Activated CD4-positive, alpha-beta T cell treated with anti-CD3 and anti-CD28 coated beads, Interleukin-2, amount 50 U/mL, for 16 hours (primary cell): ENCODE results near the gene VPS51.
"Not testable (repeated sequence)": the region's sequence is repeated elsewhere in the genome, so short reads cannot be mapped to it uniquely, and the experiment has no call there.

Experiments used
- DNase-seq: peaks from one replicate; pipeline ENCODE4 v3.0.0-alpha.2; 2020

Gene VPS51

GRCh38 chr11:65136515-65137096 is 40.6 kb downstream of the VPS51 start:
- no peak for DNase-seq

DNA sequence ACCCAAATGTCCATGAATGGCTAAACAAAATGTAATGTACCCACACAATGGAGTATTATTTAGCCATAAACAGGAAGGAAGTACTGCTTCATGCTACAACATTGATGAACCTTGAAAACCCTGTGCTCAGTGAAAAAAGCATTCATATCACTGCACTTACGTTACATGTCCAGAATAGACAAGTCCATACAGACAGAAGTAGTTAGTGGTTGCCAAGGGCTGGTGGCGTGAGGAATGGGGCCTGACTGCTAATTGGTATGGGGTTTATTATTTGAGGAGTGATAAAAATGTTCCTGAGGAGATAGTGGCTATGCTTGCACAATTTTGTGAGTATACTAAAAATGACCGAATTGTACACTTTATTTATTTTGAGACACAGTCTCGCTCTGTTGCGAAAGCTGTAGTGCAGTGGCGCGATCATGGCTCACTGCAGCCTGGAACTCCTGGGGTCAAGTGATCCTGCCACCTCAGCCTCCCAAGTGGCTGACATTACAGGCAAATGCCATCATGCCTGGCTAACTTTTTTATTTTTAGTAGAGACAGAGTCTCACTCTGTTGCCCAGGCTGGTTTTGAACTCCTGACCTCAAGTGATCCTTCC is 46.0 kb downstream of the VPS51 start:
- DNase-seq = no peak

- no peak for DNase-seq
Observed at GRCh38 chr11:65147352-65148075, 51.5 kb downstream of the VPS51 start.

- no peak for DNase-seq
Observed at GRCh38 chr11:65148657-65149056, 52.6 kb downstream of the VPS51 start.

DNA sequence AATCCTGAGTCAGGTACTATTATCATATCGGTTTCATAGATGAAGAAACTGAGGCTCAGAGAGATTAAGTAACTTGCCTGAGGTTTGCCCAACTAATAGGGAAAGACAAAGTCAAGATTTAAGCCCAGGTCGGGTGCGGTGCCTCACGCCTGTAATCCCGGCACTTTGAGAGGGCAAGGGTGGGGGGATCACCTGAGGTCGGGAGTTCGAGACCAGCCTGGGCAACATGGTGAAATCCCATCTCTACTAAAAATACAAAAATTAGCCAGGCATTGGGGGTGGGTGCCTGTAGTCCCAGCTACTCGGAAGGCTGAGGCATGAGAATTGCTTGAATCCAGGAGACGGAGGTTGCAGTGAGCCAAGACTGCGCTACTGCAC is 54.1 kb downstream of the VPS51 start:
- DNase-seq = not testable (repeated sequence)

- DNase-seq = peak; percentile 37
Observed at GRCh38 chr11:65150509-65151299, 54.7 kb downstream of the VPS51 start.

DNA sequence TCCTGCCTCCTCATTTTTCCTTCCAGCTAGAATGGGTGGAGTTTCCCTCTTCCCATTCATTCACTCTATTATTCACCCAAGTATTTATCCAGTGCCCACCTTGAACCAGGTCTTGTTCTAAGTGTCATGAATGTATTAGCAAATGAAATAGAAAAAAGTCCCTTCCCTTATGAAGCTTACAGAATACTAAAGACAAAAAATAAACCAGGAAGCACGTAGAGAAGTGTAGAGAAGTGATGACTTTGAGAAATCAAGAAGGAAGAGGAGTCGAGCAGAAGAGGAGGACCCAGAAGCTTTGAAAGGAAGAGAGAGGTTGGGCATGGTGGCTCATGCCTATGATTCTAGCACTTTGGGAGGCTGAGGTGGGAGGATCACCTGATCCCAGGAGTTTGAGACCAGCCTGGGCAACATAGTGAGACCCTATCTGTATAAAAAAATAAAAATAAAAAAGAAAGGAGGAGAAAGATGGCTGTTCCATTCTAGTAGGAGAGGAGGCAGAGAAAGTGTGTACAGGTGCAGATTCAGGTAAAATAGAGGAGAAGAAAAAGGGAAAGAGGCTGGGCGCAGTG is 55.4 kb downstream of the VPS51 start:
- DNase-seq = no peak

- DNase-seq = no peak
Observed at GRCh38 chr11:65152122-65152521, 56.1 kb downstream of the VPS51 start.

DNA sequence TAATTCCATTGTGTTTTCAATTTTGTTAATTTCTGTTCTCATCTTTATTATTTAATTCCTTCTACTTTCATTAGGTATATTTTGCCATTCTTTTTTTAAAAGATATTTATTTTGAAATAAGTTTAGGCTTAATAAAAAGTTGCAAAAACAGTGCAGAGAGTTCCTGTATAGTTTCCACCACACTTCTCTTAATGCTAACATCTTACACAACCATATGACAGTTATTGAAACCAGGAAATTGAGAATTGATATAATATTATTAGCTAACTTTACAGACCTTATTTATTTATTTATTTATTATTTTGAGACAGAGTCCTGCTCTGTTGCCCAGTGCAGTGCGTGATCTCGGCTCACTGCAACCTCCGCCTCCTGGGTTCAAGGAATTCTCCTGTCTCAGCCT is 60.2 kb downstream of the VPS51 start:
- no peak for DNase-seq

- no peak for DNase-seq
Observed at GRCh38 chr11:65156926-65157325, 60.9 kb downstream of the VPS51 start.

GRCh38 chr11:65157336-65157735 is 61.3 kb downstream of the VPS51 start:
- no peak for DNase-seq

- no peak for DNase-seq
Observed at GRCh38 chr11:65159012-65159411, 63.0 kb downstream of the VPS51 start.

GRCh38 chr11:65160643-65161042 is 64.6 kb downstream of the VPS51 start:
- no peak for DNase-seq
